Astrocyte of the spinal cord (primary cell): Measurements from ENCODE around the gene ASCL2.

ENCODE experiments used
- DNase-seq: peaks from one replicate; pipeline ENCODE4 v3.0.0; 2011; ENCODE audit warnings: low read depth, low spot score
- H3K4me3 ChIP-seq: 2 replicates; pipeline ENCODE4 v1.5.1; 2011; ENCODE audit warnings: low read depth, mild to moderate bottlenecking, low read length, moderate library complexity
- in situ Hi-C: cut with HindIII; loops from 2 replicates; pipeline ENCODE4 v1.10.0; 2017; ENCODE audit warnings: low sequenced_read_pairs
- TF ChIP-seq, protein P1 (sequence below): IDR thresholded peaks from 2 replicates; pipeline ENCODE4 v1.5.1; 2012; ENCODE audit warnings: low read depth, mild to moderate bottlenecking, low read length, inconsistent platforms

Gene ASCL2

DNA sequence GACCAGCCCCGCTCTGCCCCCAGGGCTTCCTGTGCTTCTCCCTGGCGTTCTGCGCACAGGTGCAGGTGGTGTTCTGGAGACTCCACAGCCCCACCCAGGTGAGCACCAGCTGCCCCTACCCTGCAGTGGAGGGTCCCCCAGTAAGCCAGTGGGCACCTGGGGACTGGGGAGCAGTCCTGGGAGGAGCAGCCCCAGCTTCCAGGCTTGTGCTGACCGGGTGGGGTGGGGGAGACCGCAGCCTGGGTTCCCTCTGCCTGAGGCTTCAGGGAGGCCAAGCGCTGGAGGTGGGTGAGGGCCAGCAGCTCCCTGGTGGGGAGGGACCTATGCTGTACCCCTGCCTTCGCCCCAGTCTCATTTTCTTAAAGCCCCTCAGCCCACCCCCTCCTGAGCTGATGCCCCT lies 38.3 kb upstream of the ASCL2 start:
- TF ChIP-seq, protein P1, sequence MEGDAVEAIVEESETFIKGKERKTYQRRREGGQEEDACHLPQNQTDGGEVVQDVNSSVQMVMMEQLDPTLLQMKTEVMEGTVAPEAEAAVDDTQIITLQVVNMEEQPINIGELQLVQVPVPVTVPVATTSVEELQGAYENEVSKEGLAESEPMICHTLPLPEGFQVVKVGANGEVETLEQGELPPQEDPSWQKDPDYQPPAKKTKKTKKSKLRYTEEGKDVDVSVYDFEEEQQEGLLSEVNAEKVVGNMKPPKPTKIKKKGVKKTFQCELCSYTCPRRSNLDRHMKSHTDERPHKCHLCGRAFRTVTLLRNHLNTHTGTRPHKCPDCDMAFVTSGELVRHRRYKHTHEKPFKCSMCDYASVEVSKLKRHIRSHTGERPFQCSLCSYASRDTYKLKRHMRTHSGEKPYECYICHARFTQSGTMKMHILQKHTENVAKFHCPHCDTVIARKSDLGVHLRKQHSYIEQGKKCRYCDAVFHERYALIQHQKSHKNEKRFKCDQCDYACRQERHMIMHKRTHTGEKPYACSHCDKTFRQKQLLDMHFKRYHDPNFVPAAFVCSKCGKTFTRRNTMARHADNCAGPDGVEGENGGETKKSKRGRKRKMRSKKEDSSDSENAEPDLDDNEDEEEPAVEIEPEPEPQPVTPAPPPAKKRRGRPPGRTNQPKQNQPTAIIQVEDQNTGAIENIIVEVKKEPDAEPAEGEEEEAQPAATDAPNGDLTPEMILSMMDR = no peak
- in situ Hi-C loops = no loop called here
- no peak overlapping the region for H3K4me3 ChIP-seq
- DNase-seq = no peak

DNA sequence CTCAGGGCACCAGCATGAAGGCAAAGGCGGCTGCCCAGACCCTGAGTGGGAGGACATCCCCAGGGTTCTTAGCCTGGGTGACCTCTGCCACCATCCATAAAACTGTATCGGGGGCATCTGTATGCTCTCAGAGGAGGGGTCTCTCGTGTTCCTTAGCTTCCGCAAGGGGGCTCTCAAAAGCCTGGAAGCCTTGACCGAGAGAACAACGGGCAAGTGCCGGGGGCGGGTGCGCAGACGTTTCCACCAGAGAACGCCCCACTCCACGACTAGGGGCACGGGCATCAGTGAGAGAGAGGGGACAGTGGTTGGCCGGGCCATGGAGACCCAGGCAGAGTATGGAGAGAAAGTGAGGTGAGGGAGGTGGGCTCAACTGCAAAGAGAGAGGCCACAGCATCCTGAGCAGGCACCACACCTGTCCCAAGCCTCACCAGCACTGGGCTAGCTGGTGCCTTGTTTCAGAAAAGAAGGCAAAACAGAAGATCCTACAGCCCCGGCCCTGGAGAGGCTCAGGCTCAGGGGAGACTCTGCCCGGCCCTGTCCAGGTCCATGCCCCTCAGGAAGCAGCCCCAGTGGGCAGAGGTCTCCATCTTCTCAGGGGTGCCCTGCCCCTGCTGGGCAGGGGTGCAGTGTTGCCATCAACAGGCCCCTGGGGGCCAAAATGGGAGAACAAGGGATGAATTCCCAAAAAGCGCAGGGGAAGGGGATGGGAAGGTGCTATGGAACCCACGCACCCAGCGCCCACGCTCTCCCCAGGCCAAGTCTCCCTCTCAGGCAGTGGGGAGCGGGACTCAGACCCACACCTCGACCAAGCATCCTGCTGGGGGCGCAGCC lies 37.3 kb upstream of the ASCL2 start:
- in situ Hi-C loops = no loop called here
- no peak overlapping the region for H3K4me3 ChIP-seq
- TF ChIP-seq, protein P1 = no peak
- DNase-seq = no peak

DNA sequence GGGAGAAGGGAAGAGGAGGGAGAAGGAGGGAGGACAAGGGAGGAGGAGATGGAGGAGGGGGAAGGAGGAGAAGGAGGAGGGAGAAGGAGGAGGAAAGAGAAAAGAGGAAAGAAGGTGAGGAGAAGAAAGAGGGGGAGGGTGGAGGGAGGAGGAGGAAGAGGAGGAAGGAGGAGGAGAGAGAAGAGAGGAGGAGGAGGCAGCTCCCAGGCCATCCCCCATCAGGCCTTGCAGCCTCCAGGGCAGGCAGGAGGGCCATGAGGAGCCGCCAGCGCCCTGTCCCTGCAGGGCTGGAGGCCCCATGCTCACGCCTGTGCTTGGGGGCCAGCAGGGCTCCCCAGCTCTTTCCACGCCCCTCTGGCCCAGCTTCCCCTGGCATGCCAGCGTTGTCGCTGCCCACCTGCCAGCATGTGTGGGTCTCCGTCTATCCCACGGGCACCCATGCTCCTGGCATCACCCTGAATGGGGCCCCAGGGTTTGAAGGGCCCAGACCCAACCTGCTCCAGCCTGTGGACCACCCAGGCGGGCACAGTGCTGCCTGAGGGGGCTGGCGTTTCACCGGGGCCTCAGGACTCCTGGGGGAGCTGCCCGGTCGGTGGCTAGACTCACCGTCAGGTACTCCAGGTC lies 36.6 kb upstream of the ASCL2 start:
- TF ChIP-seq, protein P1 = no peak
- in situ Hi-C loops = no loop called here
- DNase-seq = peak; percentile 28
- H3K4me3 ChIP-seq = no peak overlapping the region

DNA sequence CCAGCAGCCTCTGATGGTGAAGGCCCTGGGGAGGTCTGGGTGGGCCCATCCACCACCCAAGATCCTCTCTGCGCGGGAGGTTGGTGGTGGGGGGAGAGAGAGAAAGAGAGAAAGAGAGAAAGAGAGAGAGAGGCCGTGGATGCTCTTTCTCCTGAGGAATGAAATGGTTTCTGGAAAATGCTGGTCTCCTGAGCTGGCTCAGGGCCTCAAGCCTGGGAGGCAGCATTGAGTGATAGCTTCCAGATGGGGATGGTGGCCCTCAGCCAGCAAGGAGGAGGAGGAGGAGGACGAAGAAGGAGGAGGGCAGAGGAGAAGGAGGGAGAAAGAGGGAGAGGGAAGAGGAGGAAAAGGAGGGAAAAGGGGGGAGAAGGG lies 36.0 kb upstream of the ASCL2 start:
- in situ Hi-C loops = no loop called here
- H3K4me3 ChIP-seq = no peak overlapping the region
- peak; percentile 79 for DNase-seq
- TF ChIP-seq, protein P1 = no peak

DNA sequence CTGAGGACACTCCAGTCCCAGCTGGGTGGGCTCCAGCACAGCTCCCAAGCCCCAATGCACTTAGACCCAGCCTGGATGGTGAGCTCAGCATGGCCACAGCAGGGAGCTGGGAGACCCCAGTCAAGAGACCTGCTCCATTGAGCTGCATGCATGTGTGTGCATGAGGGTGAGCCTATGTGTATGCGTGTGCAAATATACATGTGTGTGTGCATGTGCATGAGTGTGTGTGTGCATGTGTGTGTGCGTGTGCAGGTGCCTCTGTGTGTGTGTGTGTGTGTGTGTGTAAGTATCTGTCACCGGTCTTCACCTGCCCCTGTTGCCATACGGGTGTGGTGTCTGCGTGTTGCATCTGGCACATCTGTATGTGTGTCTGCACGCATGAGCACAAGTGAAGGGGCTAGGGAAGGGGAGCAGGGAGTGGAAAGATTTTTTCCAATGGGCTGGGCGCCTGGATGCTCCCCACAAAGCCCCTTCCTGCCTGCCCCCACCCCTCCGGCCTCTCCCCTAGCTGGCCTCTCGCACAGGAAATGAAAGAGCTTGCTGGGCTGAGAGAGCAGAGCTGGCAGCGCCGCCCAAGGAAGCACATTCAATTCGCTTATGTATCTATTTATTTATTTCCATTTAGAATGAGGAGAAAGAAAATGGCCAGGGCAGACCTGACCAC lies 35.5 kb upstream of the ASCL2 start:
- no peak overlapping the region for H3K4me3 ChIP-seq
- TF ChIP-seq, protein P1 = no peak
- in situ Hi-C loops = no loop called here
- DNase-seq = peak; percentile 63

DNA sequence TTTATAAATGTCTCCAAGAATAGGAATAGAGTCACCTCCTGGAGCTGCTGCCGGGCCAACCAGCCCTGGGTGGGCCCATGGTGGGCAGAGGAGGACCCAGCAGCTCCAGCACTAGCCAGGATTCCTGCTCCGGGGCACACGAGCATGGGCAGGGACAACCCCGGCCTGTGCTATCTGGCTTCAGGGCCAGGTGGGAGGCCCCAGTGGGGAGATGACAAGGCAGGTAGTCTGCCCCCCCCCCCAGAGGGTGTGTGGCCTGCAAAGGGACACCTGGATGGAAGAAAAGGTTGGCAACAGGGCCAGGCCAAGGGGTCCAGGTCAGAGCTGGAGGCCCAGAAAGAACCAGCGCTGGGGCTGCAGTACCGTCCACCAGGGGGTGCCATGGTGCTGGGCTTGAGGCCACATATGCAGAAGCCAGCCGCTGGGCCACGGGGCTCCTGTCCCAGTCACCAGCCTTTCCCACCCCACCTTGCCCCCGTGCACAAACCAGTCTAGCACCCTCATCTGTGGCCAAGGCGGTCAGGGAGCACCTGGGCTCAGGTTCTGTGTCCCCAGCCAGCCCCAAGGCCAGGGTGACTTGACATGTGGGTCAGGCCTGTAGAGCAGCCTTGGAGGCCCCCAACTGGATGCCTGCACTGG lies 34.9 kb upstream of the ASCL2 start:
- in situ Hi-C loops = no loop called here
- TF ChIP-seq, protein P1 = peak; percentile 94
- DNase-seq = peak; percentile 59
- no peak overlapping the region for H3K4me3 ChIP-seq
